Natural killer cell (primary cell): ENCODE data around the gene PRXL2B. TPM values are rescaled to one million over a fixed set of nuclear protein-coding genes. Genes with fewer than 3 reads are reported as not detected.

Experiments
- ATAC-seq, 3 donors: fragments of 150-1000 bp in 2 of 3; fragments of 200-7000 bp in 1 of 3; cut with Tn5 transposase; 1 replicate in 1 of 3; 2 replicates in 2 of 3; pipeline ENCODE4 v1.10.0; 2021; ENCODE audit warnings: mild to moderate bottlenecking in 2 of 3, moderate library complexity in 2 of 3
- DNase-seq, 2 donors: peaks; one replicate each; pipeline versions ENCODE4 v3.0.0 to v3.0.0-alpha.2; 2013 to 2021; ENCODE audit warnings: mixed read lengths in 1 of 2
- H3K27ac ChIP-seq: one replicate; pipeline ENCODE4 v1.5.1; 2013; ENCODE audit warnings: mild to moderate bottlenecking, low read length
- H3K27me3 ChIP-seq: one replicate; pipeline ENCODE4 v1.6.1; 2013; ENCODE audit warnings: low read length; ENCODE audit not compliant: control insufficient read depth, insufficient read depth
- H3K36me3 ChIP-seq: one replicate; pipeline ENCODE4 v1.6.1; 2013; ENCODE audit warnings: low read length; ENCODE audit not compliant: control insufficient read depth, insufficient read depth
- H3K4me1 ChIP-seq: one replicate; pipeline ENCODE4 v1.6.1; 2013; ENCODE audit warnings: low read length; ENCODE audit not compliant: control insufficient read depth, insufficient read depth
- H3K4me3 ChIP-seq: one replicate; pipeline ENCODE4 v1.5.1; 2013; ENCODE audit warnings: low read length
- H3K9me3 ChIP-seq: one replicate; pipeline ENCODE4 v1.6.1; 2013; ENCODE audit warnings: low read length; ENCODE audit not compliant: control insufficient read depth, insufficient read depth
- H3K27ac Mint-ChIP-seq, 2 donors: one replicate each; pipeline ENCODE4 v1.8.0; 2022; ENCODE audit warnings: mild to moderate bottlenecking in 2 of 2, mixed read lengths in 2 of 2, moderate library complexity in 1 of 2
- H3K27me3 Mint-ChIP-seq, 2 donors: one replicate each; pipeline ENCODE4 v1.8.0; 2022; ENCODE audit warnings: low read depth in 2 of 2, mixed read lengths in 2 of 2
- H3K36me3 Mint-ChIP-seq: one replicate; pipeline ENCODE4 v1.8.0; 2022; ENCODE audit warnings: mixed read lengths
- H3K4me1 Mint-ChIP-seq, 2 donors: one replicate each; pipeline ENCODE4 v1.8.0; 2022; ENCODE audit warnings: mixed read lengths in 2 of 2
- H3K4me3 Mint-ChIP-seq: one replicate; pipeline ENCODE4 v1.8.0; 2022; ENCODE audit warnings: mild to moderate bottlenecking, moderate library complexity, mixed read lengths
- H3K9me3 Mint-ChIP-seq, 2 donors: one replicate each; pipeline ENCODE4 v1.8.0; 2022; ENCODE audit warnings: mixed read lengths in 2 of 2
- CTCF ChIP-seq: fragments of 200-600 bp; IDR thresholded peaks from one replicate; pipeline ENCODE4 v1.8.0; 2022; ENCODE audit warnings: antibody characterized with exemption
- WGBS: methylation state at CpG from one replicate; pipeline ENCODE4 v1.1.7; 2013; ENCODE audit warnings: missing lambda C conversion rate; ENCODE audit not compliant: insufficient coverage; 5-methylcytosine and 5-hydroxymethylcytosine counted together
- intact Hi-C: fragments of 100-400 bp; cut with micrococcal nuclease; formaldehyde crosslinking; loops from one replicate; pipeline ENCODE4 v1.14.2; 2022
- total RNA-seq, 4 donors: library from RNA; stranded (reverse); fragments of 120-200 nt in 1 of 4; gene quantifications; one replicate each; pipeline versions ENCODE4 v1.2.3 to v1.2.4, GENCODE V29; 2013 to 2022

The PRXL2B gene
- total RNA-seq, 3 donors from 2014 or later (not counting 1 experiment from before 2014, with no cell fraction given) = 11.3 to 15.1 (median 11.6) TPM

GRCh38 chr1:2605509-2606395 lies 19.2 kb downstream of the PRXL2B start:
- Mint-ChIP-seq H3K27me3 (peaks cover 8 to 12% of the 10 kb centered on the region in 2 donors), H3K9me3 (no peaks in the 10 kb centered on the region), H3K4me3 (no peak overlapping the region), H3K4me1 (no peaks in the 10 kb centered on the region), H3K27ac (no peak overlapping the region), H3K36me3 (no peaks in the 10 kb centered on the region)
- intact Hi-C loops = no loop called here
- no peak for TF ChIP-seq CTCF
- no peaks in the 10 kb centered on the region for H3K9me3 ChIP-seq
- ATAC-seq = no peak
- no peak overlapping the region for H3K27ac ChIP-seq
- H3K4me1 ChIP-seq = no peaks in the 10 kb centered on the region
- H3K27me3 ChIP-seq = no peaks in the 10 kb centered on the region
- no peak overlapping the region for H3K4me3 ChIP-seq
- no peaks in the 10 kb centered on the region for H3K36me3 ChIP-seq
- no peak for DNase-seq
- WGBS = 90% methylated on average over 46 of the region's 48 CpGs

DNA sequence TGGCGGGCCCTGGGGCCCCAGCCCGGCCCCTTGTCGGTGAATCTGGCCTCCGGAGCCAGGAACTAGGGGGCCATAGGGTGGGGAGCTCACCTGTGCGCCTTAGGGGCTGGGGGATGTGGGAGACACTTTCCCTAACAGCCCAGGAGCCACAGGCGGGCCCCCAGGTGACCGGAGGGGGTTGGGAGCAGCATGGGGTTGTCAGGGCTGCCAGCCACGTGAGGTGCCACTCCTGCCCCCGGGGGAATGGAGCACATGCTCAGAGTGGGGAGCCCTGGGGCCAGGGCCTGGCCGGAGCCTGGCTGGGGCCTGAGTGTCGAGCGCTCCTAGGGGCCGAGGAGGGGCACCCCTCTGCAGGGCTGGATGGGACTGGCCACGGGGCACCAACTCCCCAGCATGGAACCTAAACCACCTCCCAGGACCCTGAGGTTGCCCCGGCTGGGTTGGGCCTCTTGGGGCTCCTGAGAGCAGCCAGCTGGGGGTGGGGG lies 19.9 kb downstream of the PRXL2B start:
- no peaks in the 10 kb centered on the region for H3K4me1 Mint-ChIP-seq
- H3K9me3 ChIP-seq = no peaks in the 10 kb centered on the region
- H3K9me3 Mint-ChIP-seq = no peaks in the 10 kb centered on the region
- no peak for ATAC-seq
- H3K4me3 Mint-ChIP-seq = no peak overlapping the region
- no peaks in the 10 kb centered on the region for H3K4me1 ChIP-seq
- H3K27ac ChIP-seq = no peak overlapping the region
- WGBS = 85% methylated on average over 14 of the region's 15 CpGs
- no peak for TF ChIP-seq CTCF
- H3K27ac Mint-ChIP-seq = no peak overlapping the region
- intact Hi-C loops = no loop called here
- no peak overlapping the region for H3K4me3 ChIP-seq
- DNase-seq = no peak
- no peaks in the 10 kb centered on the region for H3K36me3 ChIP-seq
- no peaks in the 10 kb centered on the region for H3K27me3 ChIP-seq
- peaks cover 8% of the 10 kb centered on the region in 2 donors for H3K27me3 Mint-ChIP-seq
- H3K36me3 Mint-ChIP-seq = no peaks in the 10 kb centered on the region

GRCh38 chr1:2606881-2607621 lies 20.5 kb downstream of the PRXL2B start:
- no peak for DNase-seq
- H3K4me3 Mint-ChIP-seq = no peak overlapping the region
- no peaks in the 10 kb centered on the region for H3K36me3 ChIP-seq

More at GRCh38 chr1:2606881-2607621, 20.5 kb downstream of the PRXL2B start:
- Mint-ChIP-seq H3K9me3 (no peaks in the 10 kb centered on the region), H3K4me1 (no peaks in the 10 kb centered on the region), H3K27me3 (peaks cover 7 to 8% of the 10 kb centered on the region in 2 donors), H3K36me3 (no peaks in the 10 kb centered on the region), H3K27ac (no peak overlapping the region)
- no peaks in the 10 kb centered on the region for H3K9me3 ChIP-seq
- no peak overlapping the region for H3K27ac ChIP-seq
- no peak overlapping the region for H3K4me3 ChIP-seq
- H3K27me3 ChIP-seq = no peaks in the 10 kb centered on the region
- no peak for TF ChIP-seq CTCF
- H3K4me1 ChIP-seq = no peaks in the 10 kb centered on the region
- no peak for ATAC-seq
- intact Hi-C loops = no loop called here
- 92% methylated on average over 36 of the region's 36 CpGs for WGBS
